SKM-1 (cell line): ENCODE measurements around the gene PCDHGC4.

Experiments
- DNase-seq: peaks from one replicate; lab custom pipeline; 2025; ENCODE audit not compliant: unreplicated experiment; lab: John Stamatoyannopoulos, UW

Gene PCDHGC4

GRCh38 chr5:141511771-141512325 lies 27.0 kb downstream of the PCDHGC4 start:
- no peak for DNase-seq

GRCh38 chr5:141512390-141512910 lies 27.6 kb downstream of the PCDHGC4 start:
- DNase-seq: peak; percentile 19

GRCh38 chr5:141512911-141513626 lies 28.2 kb downstream of the PCDHGC4 start:
- no peak for DNase-seq

- DNase-seq: no peak
Measured at GRCh38 chr5:141513627-141514329, 28.9 kb downstream of the PCDHGC4 start.

GRCh38 chr5:141514330-141515133 lies 29.7 kb downstream of the PCDHGC4 start:
- no peak for DNase-seq

GRCh38 chr5:141515141-141515540 lies 30.3 kb downstream of the PCDHGC4 start:
- DNase-seq: no peak

GRCh38 chr5:141515946-141516671 lies 31.3 kb downstream of the PCDHGC4 start:
- DNase-seq: no peak

- DNase-seq: no peak
Measured at GRCh38 chr5:141516672-141517025, 31.8 kb downstream of the PCDHGC4 start.

- no peak for DNase-seq
Measured at GRCh38 chr5:141517312-141517711, 32.5 kb downstream of the PCDHGC4 start.

GRCh38 chr5:141517880-141518617 lies 33.2 kb downstream of the PCDHGC4 start:
- no peak for DNase-seq

GRCh38 chr5:141518618-141519015 lies 33.8 kb downstream of the PCDHGC4 start:
- DNase-seq: no peak

GRCh38 chr5:141519605-141520565 lies 35.1 kb downstream of the PCDHGC4 start:
- no peak for DNase-seq

GRCh38 chr5:141521244-141521781 lies 36.5 kb downstream of the PCDHGC4 start:
- DNase-seq: peak; percentile 63

- DNase-seq: no peak
Measured at GRCh38 chr5:141522301-141522700, 37.5 kb downstream of the PCDHGC4 start.

GRCh38 chr5:141523991-141524390 lies 39.2 kb downstream of the PCDHGC4 start:
- no peak for DNase-seq

- DNase-seq: peak; percentile 43
Measured at GRCh38 chr5:141524604-141525597, 40.1 kb downstream of the PCDHGC4 start.

- no peak for DNase-seq
Measured at GRCh38 chr5:141525653-141526052, 40.8 kb downstream of the PCDHGC4 start.
